ENCODE measurements around the gene ROBO1. TPM values are rescaled to one million over a fixed set of nuclear protein-coding genes. Genes with fewer than 3 reads are reported as not detected.

The ROBO1 gene
- total RNA-seq, 1 donor from 2014 or later = 19.4 TPM

GRCh38 chr3:79038057-79038456 lies 729.7 kb downstream of the ROBO1 start:
- no peak for TF ChIP-seq CTCF (conservative IDR thresholded peaks at IDR 0.05; ENCODE audit: low read depth, low read length)

DNA sequence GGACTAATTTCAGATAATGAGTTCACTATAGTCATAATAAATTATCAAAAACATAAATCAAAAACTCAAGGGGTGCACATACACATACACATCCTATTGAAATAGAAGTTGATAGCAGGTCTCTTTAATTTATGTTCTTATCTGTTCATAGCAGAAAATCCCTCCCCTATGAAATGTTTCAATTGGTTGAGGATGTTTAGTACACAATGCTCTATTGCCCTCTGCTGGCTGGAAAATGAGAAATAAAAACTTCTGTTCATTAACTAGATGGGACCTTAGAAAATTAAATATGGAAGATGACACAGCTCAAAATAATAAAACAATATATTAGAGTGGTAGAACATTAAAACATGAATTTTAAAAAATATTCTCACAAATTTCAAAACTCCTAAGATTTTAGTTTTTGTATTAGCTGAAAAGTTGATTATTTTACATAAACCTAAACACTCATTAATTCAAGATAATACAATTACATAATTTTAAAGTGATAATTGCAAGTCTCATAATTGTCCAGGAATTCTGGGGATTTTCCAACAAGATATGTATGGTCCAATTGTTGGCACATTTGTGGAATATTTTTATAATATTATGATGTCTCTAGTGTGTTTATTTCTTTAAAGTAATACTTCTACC lies 735.0 kb downstream of the ROBO1 start:
- TF ChIP-seq CTCF (conservative IDR thresholded peaks at IDR 0.05; ENCODE audit: low read depth, low read length) = peak; percentile 60

More at GRCh38 chr3:79038057-79038456, 729.7 kb downstream of the ROBO1 start:
- H3K4me3 ChIP-seq (ENCODE audit: low read depth, low read length) = no peak overlapping the region
- no peak for DNase-seq (ENCODE audit: low read depth)

DNA sequence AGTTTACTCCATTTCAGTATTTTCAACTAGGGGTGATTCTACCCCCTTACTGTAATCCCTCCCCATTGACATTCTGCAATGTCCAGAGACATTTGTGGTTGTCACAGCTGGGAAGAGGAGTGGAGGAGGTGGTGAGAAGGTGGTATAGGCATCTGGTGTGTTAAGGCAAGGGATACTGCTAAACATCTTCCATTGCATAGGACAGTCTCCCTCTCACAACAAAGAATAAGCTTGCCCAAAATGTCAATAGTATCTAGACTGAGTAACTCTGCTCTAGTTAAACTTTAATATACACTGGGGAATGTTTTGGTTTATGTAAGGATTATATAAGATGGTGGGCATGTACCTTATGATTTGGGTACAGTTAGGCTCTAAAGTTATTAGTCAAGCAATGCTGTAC lies 737.6 kb downstream of the ROBO1 start:
- TF ChIP-seq CTCF (conservative IDR thresholded peaks at IDR 0.05; ENCODE audit: low read depth, low read length) = no peak
- no peak overlapping the region for H3K4me3 ChIP-seq (ENCODE audit: low read depth, low read length)
- DNase-seq (ENCODE audit: low read depth) = no peak

More for the DNA sequence above, 735.0 kb downstream of the ROBO1 start:
- no peak overlapping the region for H3K4me3 ChIP-seq (ENCODE audit: low read depth, low read length)
- DNase-seq (ENCODE audit: low read depth) = no peak

DNA sequence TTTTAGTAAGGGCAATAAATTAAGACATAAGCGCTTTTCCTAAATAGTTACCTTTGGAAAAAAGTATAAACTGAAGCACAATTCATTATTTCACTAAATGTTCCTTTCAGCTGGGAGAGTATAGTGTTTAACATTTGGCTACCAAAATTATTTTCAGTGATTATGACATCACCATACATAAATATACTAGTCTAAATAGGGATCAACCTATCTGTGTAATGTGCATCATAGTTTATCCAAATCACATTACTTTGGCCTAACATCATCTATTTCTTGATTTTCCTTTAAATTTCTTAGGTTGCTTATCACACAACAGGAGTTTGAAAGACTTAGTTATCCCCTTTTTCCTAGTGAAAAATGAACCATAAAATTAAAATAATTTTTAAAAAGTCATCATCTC lies 738.9 kb downstream of the ROBO1 start:
- DNase-seq (ENCODE audit: low read depth) = no peak
- TF ChIP-seq CTCF (conservative IDR thresholded peaks at IDR 0.05; ENCODE audit: low read depth, low read length) = no peak
- no peak overlapping the region for H3K4me3 ChIP-seq (ENCODE audit: low read depth, low read length)

- DNase-seq (ENCODE audit: low read depth) = no peak
- no peak overlapping the region for H3K4me3 ChIP-seq (ENCODE audit: low read depth, low read length)
- TF ChIP-seq CTCF (conservative IDR thresholded peaks at IDR 0.05; ENCODE audit: low read depth, low read length) = no peak
These were observed 740.2 kb downstream of the ROBO1 start for GRCh38 chr3:79027593-79027992.

DNA sequence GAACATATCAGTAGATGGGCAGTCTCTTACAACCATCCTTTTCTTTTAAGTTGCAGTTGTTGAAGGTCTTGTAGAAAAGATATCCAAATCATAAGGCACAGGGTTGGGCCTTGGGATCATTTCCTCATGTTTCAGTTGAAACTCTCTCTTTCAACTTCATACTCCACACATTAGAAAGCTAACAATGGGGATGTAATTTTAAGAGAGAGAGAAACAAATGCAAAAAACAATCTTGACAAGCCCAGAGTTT lies 747.9 kb downstream of the ROBO1 start:
- H3K4me3 ChIP-seq (ENCODE audit: low read depth, low read length) = no peak overlapping the region
- TF ChIP-seq CTCF (conservative IDR thresholded peaks at IDR 0.05; ENCODE audit: low read depth, low read length) = no peak
- DNase-seq (ENCODE audit: low read depth) = no peak

- DNase-seq (ENCODE audit: low read depth) = no peak
- peak overlapping the region; percentile 63 for H3K4me3 ChIP-seq (ENCODE audit: low read depth, low read length)
- no peak for TF ChIP-seq CTCF (conservative IDR thresholded peaks at IDR 0.05; ENCODE audit: low read depth, low read length)
These were observed 748.5 kb downstream of the ROBO1 start for GRCh38 chr3:79019137-79019923.

Data from epithelial cell of proximal tubule (primary cell).